NCI-H146 (cell line): ENCODE data around the gene SELENOW.
A peak's percentile ranks its signal among the peaks of the same experiment; 100 is the strongest.
"Not testable (repeated sequence)": the region's sequence is repeated elsewhere in the genome, so short reads cannot be mapped to it uniquely, and the experiment has no call there.

Experiments used
- DNase-seq: peaks from one replicate; lab custom pipeline; 2025; lab: John Stamatoyannopoulos, UW

Gene SELENOW

GRCh38 chr19:47778049-47778953 is at the start of gene SELENOW:
Gene SELENOW (plus strand): TSS chr19:47778703. CDS start chr19:47778786, 83 bp downstream.
- peak; percentile 95 for DNase-seq

- DNase-seq = no peak
Measured at GRCh38 chr19:47729468-47729798, 49.1 kb upstream of the SELENOW start.

GRCh38 chr19:47729799-47730520 is 48.5 kb upstream of the SELENOW start:
- DNase-seq = peak; percentile 51

- DNase-seq = no peak
Measured at GRCh38 chr19:47730521-47730889, 48.0 kb upstream of the SELENOW start.

- no peak for DNase-seq
Measured at GRCh38 chr19:47730910-47731309, 47.6 kb upstream of the SELENOW start.

- no peak for DNase-seq
Measured at GRCh38 chr19:47735131-47735530, 43.4 kb upstream of the SELENOW start.

- DNase-seq = no peak
Measured at GRCh38 chr19:47740866-47741519, 37.5 kb upstream of the SELENOW start.

GRCh38 chr19:47741544-47742140 is 36.9 kb upstream of the SELENOW start:
- no peak for DNase-seq

GRCh38 chr19:47742634-47743033 is 35.9 kb upstream of the SELENOW start:
- no peak for DNase-seq

GRCh38 chr19:47745010-47745901 is 33.2 kb upstream of the SELENOW start, which contains the start of gene NOP53:
Gene NOP53 (plus strand): TSS chr19:47745546. CDS start chr19:47745560, 14 bp downstream.
- DNase-seq = peak; percentile 98

- not testable (repeated sequence) for DNase-seq
Measured at GRCh38 chr19:47746129-47746528, 32.4 kb upstream of the SELENOW start.

GRCh38 chr19:47749326-47749725 is 29.2 kb upstream of the SELENOW start:
- DNase-seq = no peak

GRCh38 chr19:47750752-47751151 is 27.8 kb upstream of the SELENOW start:
- no peak for DNase-seq

- no peak for DNase-seq
Measured at GRCh38 chr19:47752440-47753211, 25.9 kb upstream of the SELENOW start.

GRCh38 chr19:47754206-47755064 is 24.1 kb upstream of the SELENOW start:
- no peak for DNase-seq

- no peak for DNase-seq
Measured at GRCh38 chr19:47755065-47755761, 23.3 kb upstream of the SELENOW start.

GRCh38 chr19:47755762-47756626 is 22.5 kb upstream of the SELENOW start:
- DNase-seq = no peak

- no peak for DNase-seq
Measured at GRCh38 chr19:47756627-47756929, 21.9 kb upstream of the SELENOW start.
